ENCODE data around the gene STK40. TPM values are rescaled to one million over a fixed set of nuclear protein-coding genes. Genes with fewer than 3 reads are reported as not detected.

STK40 gene
- total RNA-seq, 2 experiments from 2014 or later = 43.8 to 83.9 TPM

DNA sequence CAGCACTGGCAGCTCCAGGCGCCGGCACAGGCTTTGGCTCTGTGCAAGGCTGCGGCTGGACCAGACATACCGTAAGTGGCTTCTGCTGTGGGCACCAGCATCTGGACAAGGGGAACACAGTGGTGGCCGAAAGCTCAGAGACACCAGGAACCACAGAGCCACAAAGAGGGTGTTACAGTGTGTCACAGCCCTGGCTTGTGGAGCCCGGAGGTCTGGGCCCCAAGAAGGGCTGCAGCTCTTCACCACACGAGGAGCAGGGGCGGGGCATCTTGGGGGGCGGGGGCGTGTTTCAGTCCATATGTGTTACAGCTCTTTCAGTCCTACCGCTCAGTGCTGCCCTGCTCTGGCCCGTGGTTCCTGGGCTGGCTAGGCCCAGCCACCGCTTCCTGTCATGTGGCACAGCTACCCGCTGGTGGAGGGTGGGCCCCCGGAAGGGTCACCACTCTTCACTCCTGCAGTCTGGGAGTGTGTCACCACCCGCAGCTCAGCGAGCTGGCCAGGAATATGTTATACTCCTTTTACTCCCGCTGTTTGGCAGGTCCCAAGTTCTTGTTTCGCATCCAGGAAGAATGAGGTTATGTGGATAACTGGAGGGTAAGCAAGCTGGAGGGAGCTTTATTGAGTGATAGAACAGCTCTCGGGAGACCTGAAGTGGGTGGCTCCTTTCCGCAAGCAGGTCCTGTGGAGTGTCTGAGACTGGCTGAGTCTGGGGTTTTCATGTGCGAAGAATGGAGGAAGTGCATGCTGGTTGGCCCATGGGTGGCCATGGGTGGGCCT is 15.3 kb upstream of the STK40 start:
- CTCF ChIA-PET (ENCODE audit: unreplicated experiment) = no interaction called here
- no peak for TF ChIP-seq EZH2phosphoT487 (IDR thresholded peaks at IDR 0.05; ENCODE audit: borderline replicate concordance, low read depth, low read length)
- TF ChIP-seq, protein P1, sequence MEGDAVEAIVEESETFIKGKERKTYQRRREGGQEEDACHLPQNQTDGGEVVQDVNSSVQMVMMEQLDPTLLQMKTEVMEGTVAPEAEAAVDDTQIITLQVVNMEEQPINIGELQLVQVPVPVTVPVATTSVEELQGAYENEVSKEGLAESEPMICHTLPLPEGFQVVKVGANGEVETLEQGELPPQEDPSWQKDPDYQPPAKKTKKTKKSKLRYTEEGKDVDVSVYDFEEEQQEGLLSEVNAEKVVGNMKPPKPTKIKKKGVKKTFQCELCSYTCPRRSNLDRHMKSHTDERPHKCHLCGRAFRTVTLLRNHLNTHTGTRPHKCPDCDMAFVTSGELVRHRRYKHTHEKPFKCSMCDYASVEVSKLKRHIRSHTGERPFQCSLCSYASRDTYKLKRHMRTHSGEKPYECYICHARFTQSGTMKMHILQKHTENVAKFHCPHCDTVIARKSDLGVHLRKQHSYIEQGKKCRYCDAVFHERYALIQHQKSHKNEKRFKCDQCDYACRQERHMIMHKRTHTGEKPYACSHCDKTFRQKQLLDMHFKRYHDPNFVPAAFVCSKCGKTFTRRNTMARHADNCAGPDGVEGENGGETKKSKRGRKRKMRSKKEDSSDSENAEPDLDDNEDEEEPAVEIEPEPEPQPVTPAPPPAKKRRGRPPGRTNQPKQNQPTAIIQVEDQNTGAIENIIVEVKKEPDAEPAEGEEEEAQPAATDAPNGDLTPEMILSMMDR (conservative IDR thresholded peaks at IDR 0.05; ENCODE audit: low read length) = no peak

DNA sequence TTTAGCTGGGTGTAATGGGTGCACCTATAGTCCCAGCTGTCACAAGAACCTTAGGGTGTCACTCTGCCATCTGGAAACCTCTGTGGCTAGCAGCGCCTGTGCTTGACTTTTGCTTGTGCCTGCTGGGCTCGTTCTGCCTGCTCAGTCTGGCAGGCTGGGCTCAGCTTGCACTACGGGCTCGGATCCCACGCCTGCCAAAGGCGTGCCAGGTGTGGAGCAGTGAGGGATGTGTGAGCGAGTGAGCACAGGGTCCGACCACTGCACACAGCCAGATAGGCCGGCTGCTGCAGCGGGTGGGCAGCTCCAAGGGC is 14.7 kb upstream of the STK40 start:
- H3K9me3 ChIP-seq (ENCODE audit: low read length) = peaks cover 8% of the 10 kb centered on the region; the same call in 1 of the 2 replicates
- DNase-seq (ENCODE audit: low spot score) = no peak
- no peak for TF ChIP-seq EZH2phosphoT487 (IDR thresholded peaks at IDR 0.05; ENCODE audit: borderline replicate concordance, low read depth, low read length)
- TF ChIP-seq, protein P1 (conservative IDR thresholded peaks at IDR 0.05; ENCODE audit: low read length) = no peak
- no peaks in the 10 kb centered on the region for H4K20me1 ChIP-seq (ENCODE audit: insufficient read depth, low read length)
- H3K9me2 ChIP-seq (ENCODE audit: insufficient read depth, low read length) = no peaks in the 10 kb centered on the region
- no peak overlapping the region for H3K27ac ChIP-seq (ENCODE audit: low read depth, low read length, poor library complexity, severe bottlenecking)
- CTCF ChIA-PET (ENCODE audit: unreplicated experiment) = no interaction called here
- POLR2A ChIA-PET = interaction anchor here (0.6 kb wide), 1 partner anchor 28 kb away, joined by 5 read pairs; no protein-coding TSS in a partner anchor
- peaks cover 16% of the 10 kb centered on the region; the same call in 1 of the 2 replicates for H3K79me2 ChIP-seq (ENCODE audit: insufficient read depth, low read depth, low read length)
- no peak overlapping the region for H2AFZ ChIP-seq (ENCODE audit: low read length)
- H3K4me2 ChIP-seq (ENCODE audit: low read length) = no peak overlapping the region
- H3K4me1 ChIP-seq (ENCODE audit: insufficient read depth, low read length, poor library complexity, severe bottlenecking) = peaks cover 29% of the 10 kb centered on the region
- no TSS peak for BruUV-seq (replicated peaks)
- intact Hi-C loops (cut with micrococcal nuclease; ENCODE audit: unreplicated experiment) = no loop called here
- no peak overlapping the region for H3K4me3 ChIP-seq (ENCODE audit: low read depth, low read length, poor library complexity, severe bottlenecking)
- no peaks in the 10 kb centered on the region for H3K36me3 ChIP-seq (ENCODE audit: insufficient read depth, low read length)

More for the DNA sequence above, 15.3 kb upstream of the STK40 start:
- Histone ChIP-seq H3K4me3 (ENCODE audit: low read depth, low read length, poor library complexity, severe bottlenecking) (no peak overlapping the region), H2AFZ (ENCODE audit: low read length) (no peak overlapping the region), H3K9me2 (ENCODE audit: insufficient read depth, low read length) (no peaks in the 10 kb centered on the region), H3K27ac (ENCODE audit: low read depth, low read length, poor library complexity, severe bottlenecking) (no peak overlapping the region), H3K9me3 (ENCODE audit: low read length) (peaks cover 8% of the 10 kb centered on the region; the same call in 1 of the 2 replicates), H3K4me2 (ENCODE audit: low read length) (no peak overlapping the region), H3K36me3 (ENCODE audit: insufficient read depth, low read length) (no peaks in the 10 kb centered on the region), H3K79me2 (ENCODE audit: insufficient read depth, low read depth, low read length) (peaks cover 12% of the 10 kb centered on the region; the same call in 1 of the 2 replicates), H3K4me1 (ENCODE audit: insufficient read depth, low read length, poor library complexity, severe bottlenecking) (peaks cover 24% of the 10 kb centered on the region), H4K20me1 (ENCODE audit: insufficient read depth, low read length) (no peaks in the 10 kb centered on the region)
- no TSS peak for BruUV-seq (replicated peaks)
- POLR2A ChIA-PET = interaction anchor here (0.6 kb wide), 1 partner anchor 29 kb away, joined by 5 read pairs; no protein-coding TSS in a partner anchor
- intact Hi-C loops (cut with micrococcal nuclease; ENCODE audit: unreplicated experiment) = no loop called here
- DNase-seq (ENCODE audit: low spot score) = no peak

All from OCI-LY7 (cell line).